Activated CD4-positive, CD25-positive, alpha-beta regulatory T cell treated with anti-CD3 and anti-CD28 coated beads, Interleukin-2, amount 50 U/mL, for 72 hours (primary cell): Measurements from ENCODE around the gene F2RL2.

ENCODE experiments used
- DNase-seq: peaks from one replicate; pipeline ENCODE4 v3.0.0; 2021

Gene F2RL2

GRCh38 chr5:76622973-76623596, at the start of gene F2RL2:
F2RL2 (minus strand) TSS chr5:76623403; CDS start chr5:76623230, 173 bp downstream.
- no peak for DNase-seq

DNA sequence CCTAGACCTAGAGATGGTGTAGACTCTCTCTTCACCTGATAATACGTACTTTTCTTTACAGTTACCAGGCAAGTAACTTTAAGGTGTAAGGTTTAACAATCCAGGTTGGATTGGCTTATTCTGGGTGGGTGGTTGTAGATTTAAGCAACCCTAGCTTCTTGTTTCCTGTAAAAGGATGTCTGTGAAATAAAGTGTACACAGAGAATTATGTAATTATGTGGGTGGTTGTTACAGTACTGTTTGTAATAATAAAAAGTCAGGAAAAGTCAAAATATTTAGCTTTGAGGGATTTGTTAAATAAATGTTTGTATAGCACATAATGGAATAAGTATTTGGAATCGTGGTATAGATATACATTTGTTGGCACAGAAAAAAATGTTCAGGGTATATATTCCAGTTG, 49.0 kb upstream of the F2RL2 start:
- no peak for DNase-seq

DNA sequence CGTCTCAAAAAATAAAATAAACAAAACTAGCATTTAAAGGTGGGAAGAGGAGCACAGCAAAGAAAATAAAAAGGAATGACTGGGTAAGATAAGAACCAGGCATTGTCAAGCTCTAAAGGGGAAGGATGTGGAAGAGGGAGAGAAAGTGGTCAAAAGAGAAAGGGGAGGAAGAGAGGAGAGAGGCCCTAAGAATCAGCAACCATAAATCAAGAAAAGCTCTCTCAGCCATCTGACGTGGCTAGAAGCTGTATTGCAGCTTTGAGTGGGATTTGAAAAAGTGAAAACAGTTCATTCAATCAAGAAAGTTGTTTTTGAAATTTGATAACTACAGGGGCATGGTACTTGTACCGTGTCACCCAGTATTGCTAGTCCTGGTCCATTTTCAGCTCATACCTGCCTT, 47.3 kb upstream of the F2RL2 start:
- DNase-seq, result no peak

GRCh38 chr5:76669245-76669644, 46.0 kb upstream of the F2RL2 start:
- DNase-seq, result no peak

DNA sequence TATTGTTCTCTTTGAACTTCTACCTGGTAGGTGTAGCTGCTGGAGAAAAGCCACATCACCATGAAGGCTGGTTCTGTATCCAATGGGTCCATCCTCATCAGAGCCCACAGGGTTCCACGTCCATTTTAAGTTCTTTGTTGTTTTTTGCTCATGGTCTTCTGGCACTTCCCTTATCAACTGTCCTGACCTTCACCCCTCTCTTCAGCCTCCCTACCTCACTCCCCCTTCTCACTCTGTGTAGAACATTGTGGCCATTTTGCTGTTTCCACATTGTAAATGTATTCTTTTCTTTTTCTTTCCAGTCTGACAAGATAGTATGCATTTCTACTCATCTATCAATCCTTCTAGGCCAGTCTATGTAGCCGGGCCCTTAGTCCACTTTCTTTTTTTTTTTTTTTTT, 44.3 kb upstream of the F2RL2 start:
- DNase-seq, result no peak

DNA sequence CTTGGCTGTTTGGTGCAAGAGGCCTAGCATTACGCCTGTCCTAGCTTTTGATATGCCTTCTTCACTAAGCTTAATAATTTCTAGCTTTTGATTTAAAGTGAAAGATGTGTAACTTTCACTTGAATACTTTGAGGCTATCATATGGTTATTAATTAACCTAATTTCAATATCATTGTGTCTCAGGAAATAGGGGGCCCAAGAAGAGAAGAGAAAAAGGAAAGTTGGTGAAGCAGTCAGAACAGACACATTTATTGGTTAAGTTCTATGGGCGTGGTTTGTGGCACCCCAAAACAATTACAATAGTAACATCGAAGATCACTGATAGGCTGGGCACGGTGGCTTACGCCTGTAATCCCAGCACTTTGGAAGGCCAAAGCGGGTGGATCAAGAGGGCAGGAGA, 40.9 kb upstream of the F2RL2 start:
- no peak for DNase-seq

DNA sequence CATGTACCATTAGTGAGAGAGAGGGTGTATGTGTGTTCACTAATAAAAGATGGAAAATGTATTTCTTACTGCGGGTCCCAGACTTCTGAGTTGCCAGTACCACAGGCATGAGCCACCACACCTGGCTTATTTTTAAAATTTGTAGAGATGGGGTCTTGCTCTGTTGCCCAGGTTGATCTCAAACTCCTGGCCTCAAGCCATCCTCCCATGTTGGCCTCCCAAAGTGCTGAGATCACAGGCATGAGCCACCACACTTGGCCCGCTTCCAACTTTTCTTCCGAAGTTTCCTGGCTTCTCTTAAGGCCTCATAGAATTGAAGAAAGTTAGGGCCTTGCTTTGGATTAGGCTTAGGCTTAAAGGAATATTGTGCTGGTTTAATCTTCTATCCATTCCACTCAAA, 40.4 kb upstream of the F2RL2 start:
- DNase-seq, result no peak

DNA sequence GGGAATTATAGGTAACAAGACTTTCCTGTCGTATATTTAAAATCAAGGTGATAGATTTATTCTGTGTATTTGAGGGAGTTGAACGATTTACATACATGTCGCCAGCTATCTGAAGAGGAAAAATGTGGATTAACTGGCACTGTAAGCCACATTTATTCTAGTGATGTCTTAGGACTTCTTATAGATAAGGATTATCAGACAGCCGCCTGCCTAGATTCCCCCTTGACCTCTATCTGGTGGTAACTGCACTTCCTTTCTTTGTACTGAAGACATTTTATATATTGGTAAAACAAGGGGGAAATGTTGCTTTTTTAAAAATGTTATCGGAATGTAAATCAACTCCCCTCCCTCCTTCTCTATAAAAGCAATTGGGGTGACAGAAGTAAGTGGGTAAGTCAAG, 39.3 kb upstream of the F2RL2 start:
- no peak for DNase-seq

DNA sequence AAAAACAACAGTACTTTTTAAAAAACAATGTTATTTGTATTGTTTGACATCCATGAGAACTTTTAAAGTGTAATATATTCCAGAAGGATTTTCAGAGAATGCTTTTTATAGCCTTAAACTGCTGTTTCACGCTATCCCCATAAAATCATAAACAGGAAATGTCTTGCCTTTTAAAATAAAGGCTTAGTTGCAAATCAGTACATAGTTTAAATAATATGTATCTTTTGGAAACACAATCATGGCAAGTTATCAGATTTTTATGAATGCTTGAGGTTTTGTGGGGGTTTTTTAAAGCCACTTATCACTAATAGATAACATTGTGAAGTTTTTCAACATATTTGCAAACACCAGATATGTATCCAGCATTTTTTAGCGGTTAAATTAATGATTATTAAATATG, 37.2 kb upstream of the F2RL2 start:
- no peak for DNase-seq

- DNase-seq, result no peak
These were observed 34.6 kb upstream of the F2RL2 start for GRCh38 chr5:76657683-76658311.

DNA sequence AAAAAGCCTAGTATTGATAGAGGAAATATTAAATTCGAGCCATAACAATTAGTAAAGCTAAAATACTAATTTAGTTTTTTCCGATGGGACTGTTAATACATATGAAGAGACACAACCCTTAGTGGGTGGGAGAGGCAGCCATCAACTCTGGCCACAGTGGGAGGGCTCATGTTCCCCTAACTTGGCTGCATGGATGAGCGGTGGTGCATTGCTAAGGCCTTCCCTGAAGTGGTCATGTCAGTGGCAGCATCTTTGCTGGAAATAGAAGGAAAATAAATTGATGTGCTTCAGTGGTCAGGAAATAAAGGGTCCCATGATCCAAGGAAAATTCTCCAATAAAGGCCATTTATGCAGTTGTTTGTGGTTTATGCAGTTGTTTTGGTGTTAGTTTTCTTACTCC, 33.9 kb upstream of the F2RL2 start:
- no peak for DNase-seq

DNA sequence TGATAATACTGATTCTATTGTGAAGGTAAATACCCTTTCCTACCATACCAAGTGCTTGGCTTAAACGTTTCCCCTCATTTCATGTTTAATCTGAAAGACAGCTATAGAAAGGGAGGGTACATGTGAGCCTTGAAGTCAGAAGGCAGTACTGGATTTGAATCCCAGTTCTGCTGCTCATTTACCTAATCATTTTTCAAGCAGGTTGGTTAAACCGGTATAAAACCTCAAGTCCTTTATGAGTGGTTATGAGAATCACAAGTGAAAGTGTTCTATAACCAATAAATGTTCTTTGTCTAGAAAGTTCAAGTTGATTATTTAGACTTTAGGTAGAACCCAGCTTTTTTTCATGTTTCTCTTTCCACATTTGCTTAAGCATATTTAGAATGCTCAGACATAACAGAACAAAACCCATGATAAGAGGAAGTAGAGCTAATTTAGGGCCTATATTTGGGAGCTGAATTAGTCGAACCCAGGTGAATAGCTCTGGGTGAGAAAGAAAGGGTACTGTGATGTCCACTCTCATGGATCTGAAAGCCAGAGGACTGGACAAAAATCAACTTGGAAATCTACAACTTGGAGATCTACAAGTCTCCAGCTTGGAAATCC, 29.7 kb upstream of the F2RL2 start:
- DNase-seq, result no peak

- DNase-seq, result no peak
These were observed 25.9 kb upstream of the F2RL2 start for GRCh38 chr5:76649140-76649539.

DNA sequence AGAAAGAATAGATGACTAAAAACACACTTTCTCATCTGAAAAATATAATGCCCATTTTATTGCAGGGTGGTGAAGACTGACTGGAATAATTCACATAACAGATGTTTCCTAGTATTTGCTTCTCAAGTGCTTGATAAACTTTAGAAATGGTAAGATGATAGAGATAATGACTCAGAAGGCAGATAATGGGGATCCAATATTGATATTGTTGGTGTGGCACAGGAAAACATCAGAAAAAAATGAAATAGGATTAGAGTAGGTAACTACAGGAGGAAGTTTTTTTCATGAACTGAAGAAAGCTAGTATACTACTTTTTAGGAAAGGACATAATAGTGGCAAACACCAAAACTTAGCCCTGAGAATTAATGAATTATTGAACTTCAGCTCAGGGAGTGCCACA, 20.2 kb upstream of the F2RL2 start:
- no peak for DNase-seq

GRCh38 chr5:76642390-76643040, 19.3 kb upstream of the F2RL2 start:
- no peak for DNase-seq

DNA sequence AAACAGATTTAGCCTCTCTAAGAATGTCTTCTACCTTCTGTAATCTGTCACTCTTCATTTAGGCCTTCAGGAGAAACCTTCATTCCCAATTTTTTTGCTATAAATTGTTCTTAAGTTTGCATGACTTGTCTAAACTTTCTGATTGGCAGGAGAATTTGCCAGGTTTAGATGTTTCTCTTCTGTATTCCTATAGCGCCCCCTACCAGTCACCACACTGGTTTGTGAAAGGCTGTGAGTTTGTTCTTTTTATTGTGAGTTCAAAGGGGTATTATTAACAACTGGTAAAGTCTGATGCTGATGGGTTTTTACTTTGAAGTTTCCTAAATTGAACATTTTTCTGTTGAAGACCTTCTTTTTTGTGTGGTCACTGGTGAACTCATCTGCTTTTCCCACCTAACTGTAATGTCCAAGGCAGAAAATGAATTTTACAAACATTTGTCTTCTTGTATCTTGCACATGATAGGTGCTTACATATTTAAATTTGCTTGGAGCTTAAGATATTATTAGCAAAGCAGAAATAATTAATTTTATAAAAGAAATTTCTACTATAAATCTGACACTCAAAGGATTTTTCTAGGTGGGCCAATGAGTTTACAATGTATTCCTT, 18.4 kb upstream of the F2RL2 start:
- peak; percentile 68 for DNase-seq

- no peak for DNase-seq
These were observed 15.3 kb upstream of the F2RL2 start for GRCh38 chr5:76638479-76638878.

DNA sequence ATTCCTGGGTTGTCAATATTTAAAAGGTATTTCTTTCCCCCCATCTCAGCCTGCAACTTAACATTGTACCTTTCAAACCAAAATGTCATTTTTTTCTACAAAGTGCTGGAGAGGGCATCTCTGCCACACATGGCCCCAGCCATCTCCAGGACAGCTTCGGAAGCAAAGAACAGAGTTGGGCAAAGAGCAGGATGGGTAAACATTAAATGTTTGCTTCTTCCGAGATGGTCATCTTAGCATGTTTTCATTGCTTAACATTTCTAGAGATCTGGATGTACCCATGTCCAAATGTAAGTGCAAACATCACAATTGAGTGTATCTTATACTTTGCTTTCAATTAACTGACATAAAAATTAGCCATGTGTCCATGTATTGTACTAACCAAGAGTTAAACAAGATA, 14.3 kb upstream of the F2RL2 start:
- DNase-seq, result no peak

DNA sequence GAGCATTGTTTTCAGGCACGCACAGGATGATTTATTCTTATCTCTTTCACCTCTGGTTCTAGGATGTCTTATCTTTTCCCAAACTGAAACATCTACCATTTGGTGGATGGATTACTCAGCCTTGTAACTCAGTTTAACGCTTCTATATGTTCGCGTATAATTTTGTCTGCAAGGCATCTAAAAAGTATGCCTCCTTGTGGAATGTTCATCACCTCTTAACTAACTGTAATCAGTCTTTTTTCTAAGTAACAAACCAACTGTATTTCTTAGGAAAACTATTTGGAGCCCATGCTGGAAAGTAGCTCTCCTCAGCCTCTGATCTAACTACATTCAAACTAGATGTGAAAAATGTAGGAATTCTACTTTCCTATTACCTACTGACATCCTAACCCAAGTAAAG, 11.5 kb upstream of the F2RL2 start:
- no peak for DNase-seq

DNA sequence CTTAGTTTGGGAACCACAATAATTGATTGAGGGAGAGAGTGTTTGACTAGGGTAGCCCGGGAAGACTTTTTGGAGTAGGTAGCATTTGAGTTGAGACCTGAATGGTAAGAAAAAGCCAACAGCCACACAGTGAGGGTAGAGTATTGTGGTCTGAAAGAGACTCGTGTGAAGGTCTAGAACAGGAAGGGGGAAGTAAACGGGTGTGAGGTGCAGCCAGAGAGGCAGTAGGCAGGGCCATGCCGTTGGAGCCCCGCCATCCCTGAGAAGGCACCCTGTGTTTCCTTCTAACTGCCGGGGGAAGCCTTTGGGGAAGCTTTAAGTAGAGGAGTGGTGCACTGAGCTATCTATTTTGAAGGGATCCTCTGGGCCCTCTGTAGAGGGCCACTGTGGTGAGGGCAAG, 3.5 kb upstream of the F2RL2 start:
- no peak for DNase-seq

DNA sequence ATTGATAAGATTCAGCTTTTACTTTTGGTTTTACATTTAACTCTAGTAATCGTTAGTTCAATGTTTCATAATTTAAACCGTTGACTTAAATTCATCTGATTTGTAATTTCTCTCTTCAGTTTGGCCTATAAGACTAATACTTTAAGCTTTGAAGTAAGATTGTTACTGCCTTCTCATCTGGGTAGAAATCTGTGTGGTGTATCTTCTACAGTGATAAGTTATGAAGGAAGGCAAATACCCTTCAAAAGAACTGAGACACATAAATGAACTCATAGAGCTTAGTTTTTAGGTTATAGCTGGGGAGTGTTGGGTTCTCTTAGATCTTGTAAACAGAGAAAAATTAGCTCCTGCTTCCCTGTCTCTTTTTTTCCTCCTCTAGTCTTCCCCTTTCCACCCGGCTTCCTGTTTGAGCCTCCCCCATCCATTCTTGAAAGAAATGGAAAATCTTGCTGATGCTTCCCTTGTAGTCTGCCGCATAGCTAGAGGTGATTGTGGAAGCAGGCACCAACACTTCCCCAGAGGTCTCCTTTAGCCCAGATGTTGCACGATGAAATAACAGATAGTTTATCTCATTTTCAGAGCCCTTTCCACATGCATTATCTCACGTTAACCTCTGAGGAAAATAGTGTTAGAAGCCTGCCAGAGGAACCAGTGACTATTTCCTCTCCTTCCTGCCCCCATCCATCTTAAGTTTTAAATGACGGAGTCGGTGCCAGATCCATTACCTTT, 2.0 kb upstream of the F2RL2 start:
- DNase-seq, result no peak

- no peak for DNase-seq
These were observed 1.1 kb downstream of the F2RL2 start for GRCh38 chr5:76622076-76622475.

- DNase-seq, result no peak
These were observed 3.0 kb downstream of the F2RL2 start for GRCh38 chr5:76620166-76620565.
